ENCODE results near the gene CRYBG3.

The CRYBG3 gene

DNA sequence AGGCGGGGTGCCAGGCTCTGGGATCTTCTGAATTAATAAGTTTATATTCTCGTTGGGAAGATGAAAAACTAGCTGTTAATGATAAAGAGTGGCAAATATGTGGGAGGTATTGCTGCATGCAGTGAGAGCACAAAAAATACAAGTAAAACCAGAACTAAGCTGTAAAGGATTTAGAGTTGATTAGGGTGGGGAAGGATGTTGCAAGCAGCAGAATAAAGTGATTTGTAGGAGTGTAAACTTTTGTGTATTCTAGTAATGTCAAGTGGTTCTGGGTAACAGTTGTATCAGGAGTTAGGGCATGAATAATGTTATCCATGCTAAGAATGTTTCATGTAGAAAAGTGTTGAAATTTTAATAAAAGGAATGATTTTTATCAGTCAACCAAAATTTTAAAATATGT, 18.1 kb downstream of the CRYBG3 start:
- no peak for DNase-seq

- DNase-seq = no peak
Observed at GRCh38 chr3:97841304-97841703, 19.5 kb downstream of the CRYBG3 start.

GRCh38 chr3:97841956-97842355, 20.1 kb downstream of the CRYBG3 start:
- DNase-seq = no peak

- DNase-seq = no peak
Observed at GRCh38 chr3:97848779-97849178, 27.0 kb downstream of the CRYBG3 start.

- DNase-seq = no peak
Observed at GRCh38 chr3:97857401-97857800, 35.6 kb downstream of the CRYBG3 start.

DNA sequence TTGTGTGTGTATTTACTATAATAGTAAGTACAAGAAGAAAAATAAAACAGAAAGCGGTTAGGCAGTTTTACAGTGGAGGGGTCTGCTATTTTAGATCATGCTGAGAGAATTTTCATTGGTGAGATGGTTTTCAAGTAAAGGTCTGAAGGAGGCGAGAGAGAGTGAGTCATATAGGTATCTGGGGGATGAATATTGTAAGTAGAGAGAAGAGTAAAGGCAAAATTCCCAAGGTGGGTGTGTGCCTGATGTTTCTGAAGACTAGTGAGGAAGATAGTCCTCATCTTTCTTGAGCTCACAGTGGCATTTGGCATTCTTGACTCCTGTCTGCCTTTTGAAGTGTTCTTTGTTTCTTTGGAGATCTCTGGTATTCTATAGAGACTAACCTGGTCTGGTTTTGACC, 38.6 kb downstream of the CRYBG3 start:
- no peak for DNase-seq

DNA sequence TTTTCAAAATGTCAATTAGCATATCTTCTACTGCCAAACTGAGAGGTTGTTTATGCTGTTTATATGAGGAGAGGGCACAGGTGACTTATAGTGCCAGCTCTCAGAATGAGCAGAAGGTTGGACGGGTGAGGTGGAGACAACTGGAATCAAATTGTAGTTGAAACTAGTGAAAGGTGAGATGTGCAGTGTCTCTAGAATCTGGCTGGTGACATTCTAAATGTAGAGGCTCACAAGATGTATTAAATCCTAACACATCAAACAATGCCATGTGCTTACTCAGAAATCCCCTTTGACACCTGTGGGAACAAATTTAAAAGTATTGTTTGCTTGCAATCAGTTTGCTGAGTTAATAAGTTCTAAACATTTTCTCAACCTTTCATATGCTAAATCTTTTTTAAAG, 40.8 kb downstream of the CRYBG3 start:
- DNase-seq = no peak

DNA sequence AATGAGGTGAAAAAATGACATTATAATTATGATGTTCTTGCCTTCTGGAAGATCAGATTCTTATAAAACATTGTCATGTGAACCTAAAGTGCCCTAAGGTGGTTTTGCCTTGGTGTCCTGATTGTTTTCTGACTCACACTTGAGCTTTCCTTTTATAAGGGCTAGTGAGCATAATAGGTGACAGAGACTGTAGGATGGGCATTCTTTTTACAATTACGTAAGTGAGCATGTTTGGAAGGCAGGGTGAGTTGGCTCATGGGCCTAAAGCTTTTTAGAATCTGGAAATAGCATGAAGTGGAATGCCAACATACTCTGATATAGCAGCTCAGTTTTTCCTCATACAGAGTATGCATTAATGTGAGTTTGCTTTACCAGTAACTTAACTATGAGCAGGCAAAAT, 41.2 kb downstream of the CRYBG3 start:
- DNase-seq = no peak

- DNase-seq = no peak
Observed at GRCh38 chr3:97863775-97864174, 42.0 kb downstream of the CRYBG3 start.

DNA sequence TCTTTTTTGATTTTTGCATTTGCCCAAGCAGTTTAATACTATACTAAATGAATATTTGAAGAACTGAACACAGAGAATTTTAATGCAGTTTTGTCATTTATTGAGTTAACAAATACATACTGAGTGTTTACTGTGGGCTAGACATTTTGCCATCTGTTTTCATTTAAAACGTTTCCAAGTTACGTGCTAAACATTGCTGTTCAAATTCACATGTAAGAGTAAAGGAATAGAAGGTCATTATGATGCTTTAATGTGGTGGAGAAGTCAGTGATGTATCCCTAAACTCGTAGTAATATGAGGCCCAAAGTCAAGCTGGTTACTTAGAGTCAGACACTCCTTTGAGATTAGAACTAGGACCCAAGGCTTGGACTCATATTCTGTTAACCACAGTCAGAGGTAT, 49.4 kb downstream of the CRYBG3 start:
- no peak for DNase-seq

GRCh38 chr3:97871801-97872524, 50.2 kb downstream of the CRYBG3 start:
- no peak for DNase-seq

- DNase-seq = no peak
Observed at GRCh38 chr3:97872525-97873042, 50.8 kb downstream of the CRYBG3 start.

DNA sequence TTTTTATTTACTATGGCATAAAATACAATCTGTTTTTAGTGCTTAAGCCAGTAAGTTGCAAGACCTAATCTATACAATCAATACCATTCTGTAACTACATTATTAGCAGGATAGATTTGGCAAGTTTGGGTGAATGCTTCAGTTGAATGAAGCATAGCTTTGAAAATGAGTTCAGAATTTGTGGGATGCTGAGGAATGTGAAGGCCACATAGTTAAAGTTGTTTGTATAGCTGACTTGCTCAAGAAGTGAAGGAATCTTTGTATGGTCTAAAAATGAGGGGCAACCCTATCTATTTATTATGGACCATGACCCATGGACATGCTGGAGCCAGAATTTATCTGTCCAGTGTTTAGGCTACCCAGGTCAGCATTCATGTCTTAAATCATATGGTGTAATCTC, 58.5 kb downstream of the CRYBG3 start:
- DNase-seq = no peak

- DNase-seq = no peak
Observed at GRCh38 chr3:97882975-97883598, 61.3 kb downstream of the CRYBG3 start.

GRCh38 chr3:97883736-97884135, 61.9 kb downstream of the CRYBG3 start:
- no peak for DNase-seq

DNA sequence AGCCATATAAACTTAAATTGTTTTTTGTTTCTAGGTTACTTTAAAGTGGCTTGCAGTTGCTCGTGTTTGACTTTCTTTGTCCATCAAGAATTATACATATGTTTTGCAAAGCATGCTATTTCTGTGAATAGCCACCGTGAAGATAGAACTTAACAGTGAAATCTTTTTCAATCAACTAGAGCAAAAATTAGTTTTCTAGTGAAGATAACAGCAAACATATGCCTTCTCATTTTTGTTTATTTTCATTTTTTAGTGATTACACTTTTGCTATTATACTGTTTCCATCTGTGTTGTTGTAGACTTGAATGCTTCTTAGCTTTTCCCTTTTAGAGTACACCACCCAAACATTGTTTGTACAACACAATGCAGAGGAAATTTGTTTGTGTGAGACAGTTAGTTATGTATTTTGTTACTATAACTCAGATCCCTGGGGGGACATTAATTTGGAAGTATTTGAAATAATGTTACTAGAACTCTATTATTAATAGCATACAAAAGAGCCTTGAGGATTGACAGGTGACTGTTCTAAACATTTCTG, 62.8 kb downstream of the CRYBG3 start:
- DNase-seq = no peak

DNA sequence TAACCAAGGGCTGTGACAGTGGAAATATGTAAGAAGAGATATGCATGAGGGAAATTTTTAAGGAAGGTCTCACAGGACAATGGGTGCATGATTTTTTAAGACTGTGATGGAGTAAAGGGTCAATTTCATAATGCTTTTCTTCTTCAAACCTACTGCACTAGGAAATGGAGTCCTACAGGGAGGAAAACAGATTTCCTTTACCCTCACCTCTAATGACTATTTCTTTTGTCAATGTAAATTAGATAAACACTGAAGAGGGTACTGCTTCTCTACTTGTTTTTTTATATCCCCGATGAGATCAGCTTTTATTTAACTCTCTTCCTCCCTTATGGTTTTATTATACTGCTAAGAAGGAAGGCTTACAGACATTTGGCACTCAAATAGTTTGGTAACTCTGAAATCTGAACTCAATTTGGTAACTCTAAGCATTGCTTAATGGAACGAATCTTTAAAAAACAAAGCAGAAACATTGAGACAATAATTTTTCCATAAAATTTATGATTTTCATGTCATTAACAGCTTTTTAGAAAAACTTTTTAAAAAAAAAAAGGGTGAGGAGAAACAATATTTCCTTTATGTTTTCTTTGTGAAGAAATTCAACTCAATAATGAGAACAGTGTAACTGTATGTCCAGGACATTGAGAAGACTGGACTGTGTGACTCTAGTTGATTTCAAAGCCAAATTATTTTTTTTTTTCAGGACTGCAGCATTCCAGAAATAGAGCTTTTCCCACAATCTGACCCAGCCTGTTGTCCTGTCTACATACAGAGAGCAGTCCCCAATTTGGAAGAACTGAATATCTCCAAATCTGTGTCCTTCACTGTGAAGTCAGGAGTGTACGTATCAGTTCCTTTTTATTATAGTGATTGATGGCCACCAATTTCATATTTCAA, 64.4 kb downstream of the CRYBG3 start:
- no peak for DNase-seq

GRCh38 chr3:97889814-97890213, 68.0 kb downstream of the CRYBG3 start:
- no peak for DNase-seq

GRCh38 chr3:97892852-97893251, 71.0 kb downstream of the CRYBG3 start:
- DNase-seq = no peak

DNA sequence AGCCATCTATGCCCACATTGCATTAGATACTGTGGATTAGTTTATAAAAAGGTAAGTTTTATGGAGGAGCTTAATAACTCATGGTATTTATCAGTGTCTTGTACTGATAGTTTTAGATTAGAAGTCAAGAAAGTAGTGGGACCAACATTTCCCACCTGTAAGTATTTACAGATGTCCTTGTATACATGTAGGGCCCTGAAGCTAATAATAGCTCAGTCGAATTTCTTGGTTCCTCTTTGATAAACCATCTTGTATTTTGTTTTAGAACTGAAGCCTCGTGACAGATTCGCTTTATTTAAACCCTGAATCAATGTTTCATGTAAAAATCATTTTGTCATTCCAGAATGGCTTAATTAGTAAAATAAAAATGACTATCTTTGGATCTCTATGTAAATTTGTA, 73.4 kb downstream of the CRYBG3 start:
- DNase-seq = no peak

DNA sequence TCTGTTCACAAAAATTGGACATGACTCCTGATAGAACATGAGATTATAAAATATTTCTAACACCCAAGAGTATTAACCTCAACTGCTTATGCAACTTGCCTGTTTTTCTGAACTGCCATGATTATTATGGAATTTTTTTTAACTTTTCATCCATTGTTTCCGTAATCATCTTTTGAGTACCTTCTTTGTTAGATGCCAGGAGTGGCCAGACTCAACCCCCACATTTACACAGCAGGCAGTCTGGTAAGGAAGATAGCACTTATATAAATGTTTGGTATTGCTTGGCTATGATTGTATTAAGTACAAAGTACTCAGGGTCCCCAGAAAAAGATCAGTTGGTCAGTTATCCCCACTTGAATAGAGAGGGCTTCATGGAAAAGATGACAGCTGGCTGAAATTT, 74.3 kb downstream of the CRYBG3 start:
- DNase-seq = no peak

GRCh38 chr3:97896547-97896946, 74.7 kb downstream of the CRYBG3 start:
- no peak for DNase-seq

DNA sequence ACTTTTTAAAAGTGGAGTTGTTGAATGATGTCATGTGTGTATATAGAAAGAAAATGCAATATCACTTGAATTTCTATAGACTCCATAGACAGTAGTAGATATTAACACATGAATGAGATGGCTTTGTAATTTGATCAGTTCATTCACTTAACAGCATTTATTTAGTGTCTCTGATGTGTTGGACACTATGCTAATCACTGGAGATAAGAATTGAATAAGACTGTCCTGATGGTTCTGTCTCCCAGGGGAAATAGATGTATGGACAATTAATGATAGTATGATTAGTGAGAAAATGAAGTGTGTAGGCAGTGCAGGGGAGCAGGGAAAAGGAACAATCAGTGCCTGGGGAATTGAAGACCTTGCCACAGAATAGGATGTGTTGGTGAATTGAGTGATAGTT, 77.5 kb downstream of the CRYBG3 start:
- no peak for DNase-seq

Data from effector CD8-positive, alpha-beta T cell (primary cell).